ENCODE measurements around the gene CACNA2D3. TPM values are rescaled to one million over a fixed set of nuclear protein-coding genes. Genes with fewer than 3 reads are reported as not detected.
A peak's percentile ranks its signal among the peaks of the same experiment; 100 is the strongest.

CACNA2D3 gene
- total RNA-seq, 1 experiment from 2014 or later: 6.1 TPM

DNA sequence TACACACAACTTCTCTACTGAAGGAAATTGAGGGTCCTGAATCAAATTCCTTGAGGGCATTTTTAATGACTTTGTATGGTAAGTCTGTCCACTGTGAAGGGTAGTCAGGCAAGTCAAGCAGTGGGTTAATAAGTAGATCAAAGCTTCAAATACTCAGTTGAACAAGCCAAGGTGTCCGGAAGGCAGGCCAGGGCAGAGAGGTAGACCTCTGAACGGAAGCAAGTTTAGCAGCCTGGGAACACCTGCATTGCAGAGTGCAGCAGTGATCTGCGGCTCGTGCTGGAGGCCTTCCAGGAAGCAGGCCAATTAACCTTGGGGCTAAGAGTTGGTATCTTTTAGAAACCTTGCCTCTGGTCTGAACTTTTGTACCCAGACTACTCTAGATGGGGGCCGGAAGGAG is 661.7 kb downstream of the CACNA2D3 start:
- DNase-seq (ENCODE audit: low read depth): peak; percentile 24
- in situ Hi-C loops (cut with HindIII; ENCODE audit: low pct_unique_long_range_greater_than_20kb, low sequenced_read_pairs): no loop called here

DNA sequence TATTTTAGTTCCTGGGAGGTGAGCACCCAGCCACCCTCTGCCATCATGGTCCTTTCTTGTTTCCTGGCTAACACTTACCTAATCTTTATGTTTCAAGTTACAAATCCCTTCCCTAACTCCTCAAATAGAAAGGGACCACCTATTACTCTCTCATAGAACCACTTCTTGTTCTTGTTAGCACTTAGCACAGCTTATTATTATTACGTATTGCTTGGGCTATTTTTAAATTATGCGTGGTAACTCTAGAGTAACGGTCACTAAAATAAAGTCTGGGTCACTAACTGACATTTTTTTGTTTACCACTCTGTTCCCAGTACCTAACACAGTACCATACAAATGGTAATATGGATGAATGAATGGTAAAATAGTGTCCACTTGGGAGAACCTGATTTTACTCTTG is 663.6 kb downstream of the CACNA2D3 start:
- DNase-seq (ENCODE audit: low read depth): no peak
- in situ Hi-C loops (cut with HindIII; ENCODE audit: low pct_unique_long_range_greater_than_20kb, low sequenced_read_pairs): no loop called here

DNA sequence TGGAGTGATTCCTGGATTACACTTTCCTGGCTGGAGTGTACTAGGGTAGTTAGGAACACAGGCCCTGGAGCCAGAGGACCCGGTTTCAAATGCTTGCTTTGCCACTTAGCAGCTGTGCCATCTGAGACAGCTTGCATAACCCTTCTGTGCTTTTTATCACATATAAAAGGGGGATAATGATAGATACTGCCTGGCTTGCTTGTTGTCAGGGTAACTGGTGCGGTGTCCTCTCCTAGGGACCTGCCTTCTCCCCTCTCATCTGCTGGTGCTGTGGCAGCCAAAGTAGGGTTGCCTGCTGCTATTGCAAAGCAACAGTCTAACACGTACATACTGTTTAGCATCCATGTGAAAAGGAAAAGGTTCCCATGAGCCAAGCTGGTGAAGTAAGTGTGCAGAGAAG is 667.7 kb downstream of the CACNA2D3 start:
- no peak for DNase-seq (ENCODE audit: low read depth)
- in situ Hi-C loops (cut with HindIII; ENCODE audit: low pct_unique_long_range_greater_than_20kb, low sequenced_read_pairs): no loop called here

DNA sequence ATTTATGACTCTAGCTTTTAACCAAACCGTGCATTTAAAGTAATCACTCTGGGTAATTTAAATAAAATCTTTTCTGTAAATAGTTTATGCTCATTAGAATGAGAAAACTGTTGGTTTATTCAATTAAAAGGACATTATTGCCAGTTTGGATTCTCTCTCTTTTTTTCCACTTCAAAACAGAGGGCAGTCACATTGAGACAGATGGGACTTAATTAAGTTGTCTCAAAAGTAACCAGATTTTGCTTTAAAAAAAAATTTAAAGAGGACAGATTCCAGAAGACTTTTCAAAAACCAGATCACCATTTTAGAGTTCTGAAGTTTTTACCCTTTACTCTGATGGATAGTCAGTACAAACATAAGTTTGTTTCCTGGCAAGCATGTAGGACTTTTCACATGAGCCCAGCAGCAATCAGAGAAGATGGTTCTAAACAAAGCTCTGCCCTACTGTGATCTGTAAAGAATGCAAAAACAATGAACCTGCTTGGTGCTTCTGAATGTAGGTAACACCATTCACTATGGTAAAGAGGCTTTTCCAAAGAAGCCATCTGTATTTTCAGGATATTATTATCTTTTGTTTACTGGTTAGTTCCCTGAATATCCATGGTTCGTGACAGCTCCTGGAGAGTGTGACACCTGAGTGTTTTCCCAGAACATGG is 669.3 kb downstream of the CACNA2D3 start:
- in situ Hi-C loops (cut with HindIII; ENCODE audit: low pct_unique_long_range_greater_than_20kb, low sequenced_read_pairs): no loop called here
- DNase-seq (ENCODE audit: low read depth): no peak

DNA sequence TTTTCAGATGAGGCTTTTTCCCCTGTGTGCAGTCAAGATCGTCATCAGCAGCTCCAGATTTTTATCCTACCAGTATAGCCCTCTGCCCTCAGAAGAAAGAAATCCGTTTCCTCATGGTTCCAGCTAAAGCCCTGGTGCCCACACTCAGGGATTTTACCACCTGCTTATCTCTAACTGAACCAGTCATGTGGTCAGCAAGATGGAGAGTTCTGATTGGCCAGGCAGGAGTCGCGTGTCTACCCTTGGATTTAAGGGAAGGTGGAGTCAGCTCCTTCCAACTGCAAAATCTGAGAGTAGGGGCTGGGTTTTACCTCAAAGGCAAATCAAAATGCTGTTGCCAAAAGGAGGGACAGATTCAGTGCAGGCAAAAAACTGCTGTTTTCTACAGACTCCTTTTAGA is 670.2 kb downstream of the CACNA2D3 start:
- no peak for DNase-seq (ENCODE audit: low read depth)
- in situ Hi-C loops (cut with HindIII; ENCODE audit: low pct_unique_long_range_greater_than_20kb, low sequenced_read_pairs): no loop called here

DNA sequence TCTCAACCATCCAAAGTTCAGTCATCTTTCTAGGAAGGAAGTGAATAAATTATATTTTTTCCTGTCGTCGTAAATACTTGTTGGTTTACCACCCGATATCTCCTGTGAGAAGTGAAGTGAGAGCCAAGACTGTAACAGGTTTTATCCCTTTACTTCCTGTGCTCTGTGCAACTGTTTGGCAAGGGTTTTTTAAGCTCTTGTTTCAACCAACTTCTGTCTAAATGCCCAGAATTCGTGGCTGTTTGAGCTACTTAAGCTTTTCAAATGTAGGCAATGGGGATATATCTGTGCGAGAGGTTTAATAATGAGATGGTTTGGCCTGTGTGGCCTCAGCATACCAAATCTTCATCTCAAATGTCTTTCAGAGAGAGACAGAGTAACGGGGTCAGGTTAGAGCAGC is 670.8 kb downstream of the CACNA2D3 start:
- in situ Hi-C loops (cut with HindIII; ENCODE audit: low pct_unique_long_range_greater_than_20kb, low sequenced_read_pairs): no loop called here
- no peak for DNase-seq (ENCODE audit: low read depth)

DNA sequence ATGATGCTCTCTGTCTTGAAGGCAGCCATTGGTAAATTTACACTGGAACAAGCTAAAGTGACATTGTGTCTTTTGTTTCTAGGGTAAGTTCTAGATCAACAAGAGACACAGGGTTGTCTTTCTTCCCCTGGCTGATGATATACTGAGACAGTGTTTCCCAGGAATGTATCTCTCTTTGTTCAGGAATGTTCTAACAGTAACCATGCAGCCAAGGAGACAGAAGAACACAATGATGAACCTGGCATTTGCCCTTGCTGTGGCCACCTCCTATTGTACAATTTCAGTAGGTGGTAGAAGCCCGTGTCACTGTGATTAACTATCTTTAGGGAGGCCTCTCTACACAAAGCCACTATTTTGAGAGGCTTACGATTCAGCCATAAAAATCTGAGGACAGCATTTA is 674.8 kb downstream of the CACNA2D3 start:
- in situ Hi-C loops (cut with HindIII; ENCODE audit: low pct_unique_long_range_greater_than_20kb, low sequenced_read_pairs): no loop called here
- no peak for DNase-seq (ENCODE audit: low read depth)

DNA sequence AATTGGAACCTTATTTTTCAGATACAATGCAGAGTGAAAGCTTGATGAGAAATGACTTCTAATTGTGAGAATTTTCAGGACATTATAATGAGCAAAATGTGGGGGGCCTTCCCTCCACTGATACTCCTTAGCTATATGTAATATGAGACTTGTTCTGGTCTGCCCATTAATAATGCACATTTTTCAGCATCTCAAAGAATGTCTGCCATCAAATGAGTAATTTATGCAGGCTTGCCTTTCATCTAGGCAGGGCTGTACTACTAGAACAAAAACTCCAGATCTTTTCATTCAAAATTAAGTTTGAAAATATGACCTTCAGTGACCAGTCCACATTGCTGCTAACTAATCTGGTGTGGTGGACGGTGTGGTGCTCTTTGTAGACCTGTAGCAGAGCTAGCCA is 678.1 kb downstream of the CACNA2D3 start:
- DNase-seq (ENCODE audit: low read depth): no peak
- in situ Hi-C loops (cut with HindIII; ENCODE audit: low pct_unique_long_range_greater_than_20kb, low sequenced_read_pairs): no loop called here

DNA sequence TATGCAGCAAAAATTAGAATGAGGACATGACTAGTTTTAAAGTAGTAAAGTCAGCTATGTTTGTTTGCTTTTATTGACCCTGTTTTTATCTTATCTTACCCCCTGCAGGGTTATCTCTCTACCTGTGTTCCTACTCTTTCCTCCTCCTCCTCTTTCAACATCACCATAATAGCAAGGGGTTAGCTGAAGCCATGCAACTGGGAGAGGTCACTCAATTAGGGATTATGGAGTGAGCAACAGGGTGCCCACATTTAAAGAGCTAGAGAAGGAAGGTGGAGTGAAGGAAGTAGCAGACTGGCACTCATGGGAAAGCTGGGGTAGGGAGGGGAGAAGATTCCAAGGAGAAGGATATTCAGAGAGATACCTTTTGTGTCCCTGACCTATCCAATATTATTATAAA is 679.6 kb downstream of the CACNA2D3 start:
- in situ Hi-C loops (cut with HindIII; ENCODE audit: low pct_unique_long_range_greater_than_20kb, low sequenced_read_pairs): no loop called here

DNA sequence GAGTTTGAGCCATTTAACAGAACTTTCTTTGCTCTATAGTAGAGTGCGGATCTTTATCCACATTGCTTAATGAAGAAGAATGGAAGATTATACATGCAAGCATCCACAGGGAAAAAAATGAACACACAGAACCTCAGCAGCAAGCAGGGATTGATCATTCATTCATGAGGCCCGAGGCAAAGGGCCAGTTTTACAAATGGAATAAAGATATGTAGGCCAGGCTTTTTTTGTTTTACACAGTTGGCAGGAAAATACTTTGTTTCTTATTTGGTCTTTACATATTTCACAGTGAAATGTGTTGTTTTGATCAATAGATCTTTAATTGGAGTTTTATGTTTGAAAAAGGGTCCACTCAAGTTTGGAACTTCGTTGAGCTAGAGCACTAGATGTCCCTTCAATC is 688.0 kb downstream of the CACNA2D3 start:
- DNase-seq (ENCODE audit: low read depth): no peak
- in situ Hi-C loops (cut with HindIII; ENCODE audit: low pct_unique_long_range_greater_than_20kb, low sequenced_read_pairs): no loop called here

More for the DNA sequence above, 679.6 kb downstream of the CACNA2D3 start:
- no peak for DNase-seq (ENCODE audit: low read depth)

DNA sequence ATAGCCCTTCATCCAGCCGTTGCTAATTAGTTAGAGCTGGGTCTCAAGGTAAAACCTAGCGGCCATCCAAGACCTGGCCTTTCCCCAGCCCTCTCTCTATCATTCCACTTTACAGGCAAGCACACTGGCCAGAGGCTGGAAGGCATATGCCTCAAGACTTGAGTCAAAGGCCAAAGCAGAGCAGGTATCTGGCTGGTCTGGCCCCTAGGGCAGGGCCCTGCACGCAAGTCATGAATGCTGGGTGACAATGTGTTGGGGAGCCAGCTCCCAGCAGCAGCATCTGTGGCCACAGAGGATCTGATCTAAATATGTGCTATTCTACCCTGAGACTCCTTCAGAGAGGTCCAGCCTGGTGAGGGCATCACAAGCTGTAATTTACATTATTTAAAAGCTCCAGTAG is 691.9 kb downstream of the CACNA2D3 start:
- DNase-seq (ENCODE audit: low read depth): no peak
- in situ Hi-C loops (cut with HindIII; ENCODE audit: low pct_unique_long_range_greater_than_20kb, low sequenced_read_pairs): no loop called here

DNA sequence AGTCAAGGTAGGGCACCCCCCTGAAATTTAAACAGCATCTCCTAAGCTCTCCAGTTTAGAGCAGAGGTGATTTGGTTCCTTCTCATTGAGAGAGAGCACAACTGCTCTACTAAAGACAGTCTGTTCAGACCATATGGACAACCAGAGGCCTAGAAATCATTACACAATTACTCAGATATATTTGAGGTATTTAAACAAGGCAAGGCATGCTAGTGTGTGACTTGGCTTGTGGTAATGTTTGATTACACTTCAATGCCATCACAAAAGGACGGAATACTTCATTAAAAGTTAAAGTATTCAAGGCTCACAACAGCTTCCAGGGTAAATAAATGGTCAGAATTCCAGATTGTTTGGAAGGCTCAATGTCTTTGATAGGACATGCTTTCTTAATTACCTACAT is 695.3 kb downstream of the CACNA2D3 start:
- in situ Hi-C loops (cut with HindIII; ENCODE audit: low pct_unique_long_range_greater_than_20kb, low sequenced_read_pairs): no loop called here
- peak; percentile 14 for DNase-seq (ENCODE audit: low read depth)

DNA sequence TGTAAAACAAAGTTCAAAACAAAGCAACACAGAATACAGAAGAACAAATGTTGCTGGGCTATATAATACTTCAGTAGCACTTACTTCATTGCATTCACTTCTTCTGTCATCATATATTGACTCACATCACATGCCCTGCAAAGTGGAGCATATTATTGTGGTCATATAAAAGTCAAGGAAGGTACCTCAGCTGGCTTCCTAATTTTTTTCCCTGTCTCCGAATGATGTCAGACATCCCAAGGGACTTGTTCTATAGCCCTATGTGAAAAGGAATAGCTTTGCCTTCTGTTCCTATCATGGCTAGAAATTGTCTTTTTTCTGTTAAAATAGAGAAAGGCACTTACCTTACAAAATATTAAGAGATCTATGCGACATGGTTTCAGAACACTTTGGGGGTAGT is 696.1 kb downstream of the CACNA2D3 start:
- peak; percentile 24 for DNase-seq (ENCODE audit: low read depth)
- in situ Hi-C loops (cut with HindIII; ENCODE audit: low pct_unique_long_range_greater_than_20kb, low sequenced_read_pairs): no loop called here

DNA sequence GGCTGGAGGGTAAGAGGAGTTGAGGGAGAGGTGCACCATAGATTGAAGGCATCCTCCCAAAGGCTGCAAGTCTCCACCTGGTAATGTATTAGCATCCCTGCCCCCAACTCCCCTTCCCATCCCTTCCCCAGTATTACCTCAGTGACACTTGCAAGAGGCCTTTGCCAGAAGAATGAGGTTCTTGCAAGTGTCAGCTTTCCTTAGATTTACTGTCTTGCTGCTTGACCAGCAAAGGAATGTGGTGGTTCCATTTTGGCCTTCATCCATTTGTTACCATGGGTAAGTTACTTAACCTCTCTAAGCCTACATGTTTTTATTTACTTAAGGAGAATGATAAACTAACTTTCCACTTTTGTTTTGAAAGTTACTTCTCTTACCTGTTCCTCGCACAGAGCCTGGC is 696.6 kb downstream of the CACNA2D3 start:
- in situ Hi-C loops (cut with HindIII; ENCODE audit: low pct_unique_long_range_greater_than_20kb, low sequenced_read_pairs): no loop called here
- DNase-seq (ENCODE audit: low read depth): no peak

DNA sequence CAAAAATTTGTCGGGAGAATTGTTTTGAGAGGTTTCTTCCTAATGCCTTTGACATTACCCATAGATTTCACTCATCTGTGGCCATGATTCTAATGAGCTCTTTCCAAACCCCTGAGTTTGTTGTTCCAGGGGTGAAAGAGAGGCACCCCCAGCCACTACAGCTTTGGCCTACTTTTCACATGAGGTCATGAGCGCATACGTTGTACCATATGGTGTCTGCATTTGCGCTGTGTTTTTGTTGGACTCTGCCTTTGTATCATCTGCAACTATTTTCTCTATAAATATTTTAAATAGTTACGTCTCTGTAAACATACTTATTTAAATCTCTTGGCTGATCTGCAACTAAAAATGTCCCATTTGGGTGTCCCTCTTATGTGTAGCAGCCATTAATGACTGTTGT is 697.6 kb downstream of the CACNA2D3 start:
- DNase-seq (ENCODE audit: low read depth): no peak
- in situ Hi-C loops (cut with HindIII; ENCODE audit: low pct_unique_long_range_greater_than_20kb, low sequenced_read_pairs): no loop called here

DNA sequence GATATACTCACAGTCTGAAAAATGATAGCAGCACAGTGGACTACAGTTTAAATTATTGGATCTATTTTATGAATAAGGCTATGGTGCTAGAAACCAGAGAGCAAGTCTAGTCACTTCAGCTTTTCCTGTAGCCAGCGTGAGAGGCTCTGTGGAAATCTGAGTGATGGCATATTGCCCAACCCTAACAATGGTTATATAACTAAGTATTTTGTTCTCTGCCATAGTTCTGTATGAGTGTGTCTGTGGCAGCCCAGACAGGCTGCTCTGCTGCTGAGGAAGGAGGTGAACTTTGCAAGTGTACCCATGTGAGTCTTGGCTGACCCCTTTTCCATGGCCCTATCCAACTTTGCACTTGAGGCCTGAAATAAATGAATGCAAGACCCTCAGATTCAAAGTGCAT is 699.9 kb downstream of the CACNA2D3 start:
- in situ Hi-C loops (cut with HindIII; ENCODE audit: low pct_unique_long_range_greater_than_20kb, low sequenced_read_pairs): no loop called here
- no peak for DNase-seq (ENCODE audit: low read depth)

DNA sequence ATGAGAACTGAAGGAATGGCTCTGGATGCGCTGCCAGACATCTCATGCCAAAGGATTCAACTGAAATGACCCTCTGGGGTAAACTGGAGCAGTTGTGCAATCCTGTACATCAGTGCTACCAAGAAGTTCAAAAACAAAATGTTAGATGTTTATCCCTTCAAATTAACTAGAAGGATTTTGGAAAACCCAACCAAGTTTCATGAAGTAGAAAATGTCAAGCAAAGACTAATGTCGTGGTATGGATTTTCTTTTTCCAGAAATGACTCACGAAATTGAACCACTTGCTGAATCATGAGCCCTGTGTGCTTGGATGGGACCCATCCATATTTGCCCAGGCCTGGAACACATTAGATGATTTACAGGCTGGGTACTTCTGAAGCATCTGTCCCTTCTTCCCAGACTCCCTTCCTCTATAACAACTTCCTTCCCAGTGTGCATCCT is 703.9 kb downstream of the CACNA2D3 start:
- DNase-seq (ENCODE audit: low read depth): no peak
- in situ Hi-C loops (cut with HindIII; ENCODE audit: low pct_unique_long_range_greater_than_20kb, low sequenced_read_pairs): no loop called here

DNA sequence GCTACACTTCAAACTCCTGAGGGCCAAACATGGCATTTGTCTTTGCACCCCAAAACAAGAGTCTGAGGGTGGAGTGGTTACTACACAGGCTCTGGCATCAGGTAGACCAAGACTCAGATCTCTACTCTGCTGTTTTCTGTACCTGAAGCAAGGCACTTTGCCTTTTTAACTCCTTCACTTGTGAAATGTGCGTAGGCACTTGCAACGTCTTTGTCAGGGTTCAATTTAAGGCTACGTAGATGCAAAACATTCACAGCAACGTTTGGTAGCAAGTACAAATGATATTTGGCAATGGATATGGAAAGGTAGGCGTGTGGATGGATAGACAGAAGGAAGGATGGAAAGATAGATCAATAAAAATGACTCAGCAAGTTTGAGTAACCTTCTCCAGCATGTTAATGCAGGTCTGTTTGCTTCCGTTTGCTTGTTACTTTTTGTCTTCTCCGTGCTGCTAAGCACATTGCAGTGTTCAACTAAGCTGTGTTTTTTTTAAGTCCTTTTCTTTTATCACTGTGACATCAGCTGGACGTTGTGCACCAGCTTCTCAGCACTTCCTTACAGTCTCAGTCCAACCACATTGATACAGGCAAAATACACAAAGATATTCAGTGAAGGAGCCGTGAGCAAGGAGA is 704.8 kb downstream of the CACNA2D3 start:
- DNase-seq (ENCODE audit: low read depth): no peak
- in situ Hi-C loops (cut with HindIII; ENCODE audit: low pct_unique_long_range_greater_than_20kb, low sequenced_read_pairs): no loop called here

DNA sequence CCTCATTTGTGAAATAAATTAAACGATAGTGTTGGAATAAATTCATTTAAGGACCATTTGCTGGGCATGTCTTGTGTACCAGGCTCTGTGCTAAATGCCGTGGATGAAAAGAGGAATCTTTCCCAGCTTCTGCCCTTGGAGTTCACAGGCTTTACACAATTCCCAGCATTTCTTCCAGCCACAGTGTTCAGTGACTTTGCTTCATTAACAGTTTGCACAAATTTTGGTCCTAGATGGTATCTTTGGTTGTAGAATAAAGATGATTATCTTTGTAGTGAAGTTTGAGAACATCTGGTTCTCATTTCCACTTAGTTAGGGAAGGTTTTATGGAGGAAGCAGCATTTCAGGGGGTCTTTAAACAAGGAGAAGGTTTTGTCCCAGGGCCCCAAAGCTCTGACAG is 705.4 kb downstream of the CACNA2D3 start:
- in situ Hi-C loops (cut with HindIII; ENCODE audit: low pct_unique_long_range_greater_than_20kb, low sequenced_read_pairs): no loop called here

DNA sequence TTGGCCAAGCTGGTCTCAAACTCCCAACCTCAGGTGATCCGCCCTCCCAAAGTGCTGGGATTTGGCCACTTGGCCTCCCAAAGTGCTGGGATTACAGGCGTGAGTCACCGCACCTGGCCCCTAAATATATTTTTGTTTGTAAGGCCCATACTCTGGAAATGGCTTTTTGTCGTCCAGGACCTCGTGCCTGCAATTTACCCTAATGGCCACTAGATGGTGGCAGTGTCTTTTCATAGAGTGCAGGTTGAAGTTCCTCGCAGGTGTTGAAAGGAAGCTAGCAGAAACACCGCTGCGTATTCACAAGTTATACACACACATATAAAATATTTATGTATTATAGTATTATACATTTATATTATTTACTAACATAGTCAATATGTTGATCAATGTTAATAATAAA is 708.3 kb downstream of the CACNA2D3 start:
- in situ Hi-C loops (cut with HindIII; ENCODE audit: low pct_unique_long_range_greater_than_20kb, low sequenced_read_pairs): no loop called here
- DNase-seq (ENCODE audit: low read depth): no peak

More for the DNA sequence above, 705.4 kb downstream of the CACNA2D3 start:
- no peak for DNase-seq (ENCODE audit: low read depth)
